ENCODE measurements around the gene MACROD2.

MACROD2 gene

DNA sequence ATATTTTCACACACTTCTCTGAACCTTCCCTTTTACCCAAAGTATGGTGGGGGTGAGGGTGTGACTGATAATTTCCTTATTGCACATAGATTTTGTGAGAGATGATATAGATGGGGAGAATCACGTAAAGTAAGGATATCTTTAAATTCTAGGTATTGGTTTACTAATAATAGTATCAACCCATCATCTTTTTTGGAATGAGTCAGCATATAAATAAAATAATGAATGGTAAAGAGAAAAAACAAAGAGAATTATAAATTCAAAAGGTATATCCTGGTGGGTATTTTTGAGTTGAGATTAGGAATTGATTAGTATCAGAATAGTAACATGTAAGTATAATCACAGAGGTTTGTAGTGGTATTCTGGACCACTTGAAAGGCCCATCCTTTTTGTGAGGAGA is 56.1 kb downstream of the MACROD2 start:
- TF ChIP-seq CTCF (IDR thresholded peaks at IDR 0.05; ENCODE audit: low read depth, low read length, missing control alignments): no peak
- no peak for DNase-seq (ENCODE audit: extremely low read depth, low read depth)
- no peak overlapping the region for H3K4me3 ChIP-seq (replicated peaks; ENCODE audit: low read depth, low read length)

DNA sequence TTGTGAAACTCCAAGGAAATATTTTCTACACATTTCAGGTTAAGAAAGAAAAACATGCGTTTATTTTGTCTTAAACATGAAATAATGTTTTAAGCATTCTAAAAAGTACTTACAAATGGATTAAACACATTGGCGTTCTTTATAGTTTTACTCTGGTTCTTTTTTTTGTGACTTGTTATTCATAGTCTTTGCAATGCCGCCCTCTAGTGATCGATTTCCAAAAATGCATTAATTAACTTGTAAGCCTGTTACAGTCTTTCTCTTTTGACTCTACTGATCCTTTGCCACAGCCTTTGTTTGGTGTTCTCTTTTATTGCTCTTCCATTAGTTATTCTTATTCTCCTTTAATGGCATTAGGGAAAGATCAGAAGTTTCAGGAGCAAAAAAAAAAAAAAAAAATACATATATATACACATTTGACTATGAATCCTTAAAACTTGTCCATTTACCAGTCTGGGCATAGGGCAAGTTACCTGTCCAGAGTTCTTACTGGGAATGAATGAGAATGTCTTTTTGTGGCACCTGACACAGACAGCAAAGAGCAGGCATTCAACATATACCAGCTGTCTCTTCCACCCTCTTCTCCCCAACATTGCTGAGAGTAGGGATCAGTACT is 59.9 kb downstream of the MACROD2 start:
- H3K4me3 ChIP-seq (replicated peaks; ENCODE audit: low read depth, low read length): no peak overlapping the region
- TF ChIP-seq CTCF (IDR thresholded peaks at IDR 0.05; ENCODE audit: low read depth, low read length, missing control alignments): peak; percentile 34
- DNase-seq (ENCODE audit: extremely low read depth, low read depth): peak; percentile 48

DNA sequence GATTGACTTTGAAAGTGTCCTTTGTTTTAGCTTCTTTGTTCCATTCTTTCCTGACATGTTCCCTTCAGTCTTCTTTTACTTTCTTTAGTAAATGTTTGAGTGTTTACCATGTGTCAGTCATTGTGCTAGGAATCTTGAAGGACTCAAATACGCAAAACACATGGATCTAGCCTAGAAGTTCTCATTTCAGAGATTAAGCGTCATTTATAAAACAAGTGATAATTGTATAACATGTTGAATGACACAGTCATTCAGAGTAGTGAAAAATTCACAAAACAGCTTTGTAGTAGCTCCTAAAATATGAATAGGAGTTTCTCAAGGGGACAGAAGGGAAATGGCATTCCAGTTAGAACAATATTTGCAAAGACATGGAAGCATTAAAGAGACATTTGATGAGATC is 66.9 kb downstream of the MACROD2 start:
- DNase-seq (ENCODE audit: extremely low read depth, low read depth): no peak
- H3K4me3 ChIP-seq (replicated peaks; ENCODE audit: low read depth, low read length): no peak overlapping the region
- TF ChIP-seq CTCF (IDR thresholded peaks at IDR 0.05; ENCODE audit: low read depth, low read length, missing control alignments): no peak

DNA sequence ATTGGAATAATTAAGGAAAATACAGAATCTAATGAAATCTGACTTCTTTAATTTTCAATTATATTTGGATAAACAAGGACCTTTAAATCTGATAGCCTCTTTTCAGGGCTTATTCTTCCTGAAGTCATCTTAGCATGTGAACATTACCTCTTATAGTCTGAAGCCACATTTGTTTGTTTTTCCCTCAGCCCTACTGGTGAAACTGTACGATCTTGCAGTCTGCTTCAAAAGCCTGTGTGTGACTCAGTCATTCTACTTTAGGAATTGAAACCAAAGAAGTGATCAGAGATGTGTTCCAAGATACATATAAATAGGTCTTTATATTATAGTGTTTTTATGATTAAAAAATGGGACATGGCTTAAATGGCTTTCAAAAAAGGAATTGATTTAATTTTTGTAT is 67.5 kb downstream of the MACROD2 start:
- no peak overlapping the region for H3K4me3 ChIP-seq (replicated peaks; ENCODE audit: low read depth, low read length)
- DNase-seq (ENCODE audit: extremely low read depth, low read depth): no peak
- TF ChIP-seq CTCF (IDR thresholded peaks at IDR 0.05; ENCODE audit: low read depth, low read length, missing control alignments): no peak

GRCh38 chr20:14064333-14064732 is 69.0 kb downstream of the MACROD2 start:
- no peak overlapping the region for H3K4me3 ChIP-seq (replicated peaks; ENCODE audit: low read depth, low read length)
- TF ChIP-seq CTCF (IDR thresholded peaks at IDR 0.05; ENCODE audit: low read depth, low read length, missing control alignments): no peak
- DNase-seq (ENCODE audit: extremely low read depth, low read depth): no peak

- H3K4me3 ChIP-seq (replicated peaks; ENCODE audit: low read depth, low read length): no peak overlapping the region
- no peak for TF ChIP-seq CTCF (IDR thresholded peaks at IDR 0.05; ENCODE audit: low read depth, low read length, missing control alignments)
- DNase-seq (ENCODE audit: extremely low read depth, low read depth): no peak
These were observed 69.6 kb downstream of the MACROD2 start for GRCh38 chr20:14064921-14065320.

DNA sequence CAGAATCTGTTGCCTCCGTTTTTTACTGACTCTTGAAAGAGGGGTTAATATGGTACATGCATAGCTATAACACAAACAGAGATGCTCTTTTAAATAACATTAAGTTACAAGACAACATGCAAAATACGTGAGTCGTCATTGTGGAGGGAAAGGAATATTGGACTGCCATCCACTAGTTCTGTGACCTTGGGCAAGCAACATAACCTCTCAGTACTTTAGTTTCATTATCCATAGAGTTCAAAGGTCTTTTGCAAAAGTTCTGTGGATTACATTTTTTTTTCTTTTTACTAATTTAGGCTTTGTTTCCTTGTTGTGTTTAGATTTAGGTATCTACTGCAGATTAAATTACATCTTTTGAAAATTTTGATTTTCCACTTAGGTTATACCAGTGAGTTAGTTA is 70.5 kb downstream of the MACROD2 start:
- no peak for TF ChIP-seq CTCF (IDR thresholded peaks at IDR 0.05; ENCODE audit: low read depth, low read length, missing control alignments)
- no peak overlapping the region for H3K4me3 ChIP-seq (replicated peaks; ENCODE audit: low read depth, low read length)
- DNase-seq (ENCODE audit: extremely low read depth, low read depth): no peak

Measured in HFF-Myc (cell line).